GM18499 (cell line): ENCODE data around the gene S100A11.
A peak's percentile ranks its signal among the peaks of the same experiment; 100 is the strongest.
"Not testable (repeated sequence)": the region's sequence is repeated elsewhere in the genome, so short reads cannot be mapped to it uniquely, and the experiment has no call there.

Source experiments
- ATAC-seq: cut with Tn5 transposase; IDR thresholded peaks from one replicate; pipeline ENCODE4 v1.9.1; 2021; ENCODE audit warnings: moderate number of reproducible peaks; ENCODE audit not compliant: insufficient read depth, unreplicated experiment

The S100A11 gene

DNA sequence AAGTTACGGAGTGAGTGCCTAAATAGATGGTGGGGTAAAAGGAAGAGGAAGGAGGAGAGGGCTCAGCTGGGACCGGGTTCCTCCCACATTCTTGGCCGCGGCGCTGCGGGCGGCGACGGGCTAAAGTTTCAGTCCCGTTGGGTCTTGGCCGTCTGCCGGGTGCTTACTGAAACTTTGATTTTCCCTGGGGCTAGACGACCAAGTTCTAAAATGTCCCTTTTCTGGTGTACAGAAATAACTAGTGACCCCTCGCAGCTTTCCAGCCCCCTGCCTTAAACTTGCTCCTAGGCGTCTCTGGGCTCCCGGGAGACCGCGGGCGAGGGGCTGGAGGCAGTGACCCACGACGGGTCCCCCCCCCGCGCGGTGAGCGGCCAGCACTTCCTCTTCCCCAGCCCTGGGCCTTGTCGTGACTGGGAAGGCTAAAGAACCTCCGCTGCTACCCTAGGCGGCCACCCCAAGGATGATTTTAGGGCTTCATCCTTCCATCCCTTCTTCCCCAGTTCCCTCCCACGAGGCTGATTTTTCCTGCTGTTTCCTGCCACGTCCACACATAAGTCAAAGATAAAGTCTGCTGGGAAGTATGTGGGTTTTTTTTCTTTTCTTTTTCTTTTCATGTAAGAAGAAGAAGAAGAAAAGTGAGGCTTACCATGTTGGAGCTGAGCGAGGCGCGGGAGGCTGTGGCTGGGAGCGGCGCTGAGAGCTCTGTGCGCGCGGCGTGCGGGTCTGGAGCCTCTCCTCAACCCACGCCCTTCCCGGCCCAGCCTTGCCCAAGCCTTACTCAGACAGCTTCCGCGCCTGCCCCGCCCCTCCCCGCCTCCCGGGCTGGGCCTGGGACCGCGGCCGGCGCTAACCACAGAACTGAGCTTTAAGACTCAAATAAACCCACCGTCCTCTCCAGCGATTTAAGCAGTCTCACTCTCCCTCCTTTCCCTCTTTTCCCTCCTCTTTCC is at the start of gene S100A11:
Gene S100A11 (minus strand): TSS at position 738 of the 950 bp plus-strand sequence. CDS start 89 bp downstream, at position 649.
- ATAC-seq: no peak

GRCh38 chr1:152084853-152085252 is 48.0 kb upstream of the S100A11 start:
- no peak for ATAC-seq

DNA sequence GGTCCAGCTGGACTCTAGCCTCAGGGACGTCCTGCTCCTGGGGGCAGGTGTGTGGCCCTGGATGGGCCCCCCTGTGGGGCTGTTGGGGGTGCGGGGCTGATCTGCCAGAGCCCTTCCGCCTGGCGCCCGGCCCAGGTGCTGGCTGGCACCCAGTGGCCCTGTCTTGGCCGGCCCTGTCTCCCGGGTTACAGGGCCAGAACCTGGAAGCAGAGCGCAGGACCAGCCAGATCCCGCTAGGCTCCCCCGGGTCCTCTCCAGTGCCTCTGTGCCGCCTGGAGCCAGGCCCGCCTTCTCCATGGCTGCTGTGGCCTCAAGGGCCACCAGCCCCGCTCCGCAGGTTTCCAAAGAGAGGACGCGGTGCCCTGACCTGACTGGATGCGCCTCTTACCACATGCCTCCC is 44.2 kb upstream of the S100A11 start:
- not testable (repeated sequence) for ATAC-seq

DNA sequence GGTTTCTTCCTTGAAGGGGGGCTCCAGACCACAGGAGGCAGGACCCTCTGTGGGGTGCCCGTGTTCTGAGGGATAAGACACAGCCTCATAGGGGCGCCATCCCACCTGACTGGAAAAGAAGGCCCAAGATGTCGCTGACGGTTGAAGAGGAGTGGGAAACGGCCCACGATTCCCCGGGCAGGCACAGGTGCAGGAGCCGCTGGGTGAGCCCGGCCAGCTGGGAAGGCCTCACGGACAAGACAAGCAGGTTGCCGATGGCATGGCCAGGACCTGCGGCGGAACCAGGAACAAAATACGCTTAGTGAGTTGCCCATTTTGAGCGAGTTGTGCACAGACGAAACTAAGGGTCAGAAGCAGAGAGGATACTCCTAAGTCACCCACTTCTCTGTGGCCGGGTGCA is 43.7 kb upstream of the S100A11 start:
- ATAC-seq: not testable (repeated sequence)

DNA sequence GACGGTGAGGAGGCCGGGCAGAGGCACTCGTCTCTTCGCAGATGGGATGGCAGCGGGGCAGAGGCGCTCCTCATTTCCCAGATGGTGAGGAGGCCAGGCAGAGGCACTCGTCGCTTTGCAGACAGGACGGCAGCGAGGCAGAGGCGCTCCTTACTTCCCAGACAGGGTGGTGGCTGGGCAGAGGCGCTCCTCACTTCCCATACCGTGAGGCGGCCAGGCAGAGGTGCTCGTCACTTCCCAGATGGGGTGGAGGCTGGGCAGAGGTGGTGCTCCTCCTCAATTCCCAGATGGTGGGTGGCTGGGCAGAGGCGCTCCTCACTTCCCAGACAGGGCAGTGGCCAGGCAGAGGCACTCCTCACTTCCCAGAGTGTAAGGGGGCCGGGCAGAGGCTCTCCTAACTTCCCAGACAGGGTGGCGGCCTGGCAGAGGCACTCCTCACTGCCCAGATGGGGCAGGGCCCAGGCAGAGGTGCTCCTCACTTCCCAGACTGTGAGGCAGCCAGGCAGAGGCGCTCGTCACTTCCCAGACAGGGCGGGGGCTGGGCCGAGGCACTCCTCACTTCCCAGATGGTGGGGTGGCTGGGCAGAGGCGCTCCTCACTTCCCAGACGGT is 42.1 kb upstream of the S100A11 start:
- ATAC-seq: no peak

DNA sequence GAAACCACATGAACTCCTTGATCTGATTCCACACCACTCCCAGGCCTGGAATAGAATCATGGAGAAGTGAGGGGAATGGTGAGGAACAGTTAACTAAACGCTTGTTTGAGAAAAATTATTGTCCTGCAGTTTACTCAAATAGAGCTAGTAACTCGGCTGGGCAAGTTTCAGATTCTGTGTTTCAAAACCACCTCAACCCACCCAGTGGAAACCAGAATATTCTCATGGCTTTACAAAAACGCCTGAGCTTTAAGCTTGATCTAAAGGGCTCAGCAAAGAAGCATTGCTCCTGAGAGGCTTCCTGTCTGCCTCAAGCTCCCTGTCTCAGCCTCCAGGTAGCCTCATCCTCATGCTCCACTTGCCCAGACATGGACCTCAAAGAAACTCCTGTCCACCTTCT is 35.5 kb upstream of the S100A11 start:
- ATAC-seq: no peak

GRCh38 chr1:152071123-152071522 is 34.3 kb upstream of the S100A11 start:
- no peak for ATAC-seq

GRCh38 chr1:152067929-152068328 is 31.1 kb upstream of the S100A11 start:
- ATAC-seq: no peak

- ATAC-seq: no peak
Measured at GRCh38 chr1:152067150-152067549, 30.3 kb upstream of the S100A11 start.

DNA sequence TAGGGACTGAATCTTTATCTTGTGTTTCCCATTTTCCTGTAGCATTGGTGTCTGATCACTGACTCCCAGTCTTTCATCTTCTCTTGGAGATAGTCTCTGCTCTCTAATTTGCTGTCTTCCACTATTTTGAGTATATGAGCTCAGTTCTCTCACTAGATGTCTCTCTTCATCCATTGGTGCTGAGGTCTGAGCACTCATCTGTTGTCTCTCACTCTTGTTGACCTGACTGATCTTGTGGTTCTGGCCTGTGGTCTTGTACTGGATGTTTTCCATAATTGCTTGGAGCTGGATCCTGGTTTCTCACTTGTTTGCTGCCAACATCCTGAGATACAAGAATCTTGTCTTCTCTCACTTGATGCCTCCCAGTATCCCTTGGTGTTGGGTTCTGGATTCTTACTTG is 25.1 kb upstream of the S100A11 start:
- ATAC-seq: no peak

GRCh38 chr1:152053375-152053774 is 16.6 kb upstream of the S100A11 start:
- ATAC-seq: no peak

- ATAC-seq: no peak
Measured at GRCh38 chr1:152052606-152053005, 15.8 kb upstream of the S100A11 start.

DNA sequence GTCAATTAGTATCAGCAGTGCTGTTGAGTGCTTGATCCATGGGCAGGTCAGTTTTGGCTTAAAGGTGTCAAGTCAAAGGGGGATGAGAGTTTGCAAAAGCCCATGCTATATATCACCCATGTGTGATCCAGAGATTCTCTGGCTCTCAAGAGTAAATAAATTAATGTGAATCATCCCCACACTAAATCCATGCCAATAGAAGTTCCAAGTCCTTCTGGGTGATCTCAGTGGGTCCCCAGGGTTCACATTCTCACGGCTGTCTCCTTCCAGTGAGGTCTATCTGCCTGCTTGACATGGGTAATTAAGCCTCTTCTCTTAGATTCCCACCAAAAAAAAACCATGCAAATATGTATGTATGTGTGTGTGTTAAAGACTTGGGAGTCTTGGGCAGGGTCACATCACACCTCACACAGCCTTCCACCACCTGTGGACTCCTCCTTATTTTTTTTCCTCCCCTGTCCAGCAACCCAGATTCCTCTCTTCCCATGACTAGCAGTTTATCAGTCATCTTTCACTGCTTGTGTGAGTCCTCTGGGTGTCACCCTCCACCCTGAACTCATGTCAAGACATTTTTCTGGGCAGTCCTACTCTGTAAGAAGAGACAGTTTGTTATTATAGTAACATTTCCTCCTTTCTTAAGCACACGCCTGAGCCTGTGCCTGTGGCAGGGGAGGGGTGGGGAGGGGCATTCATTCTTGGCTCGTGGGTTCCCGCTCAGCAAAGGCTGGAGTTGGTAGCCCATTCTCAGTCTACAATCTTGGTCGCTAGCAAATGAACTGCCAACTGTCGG is 14.3 kb upstream of the S100A11 start:
- no peak for ATAC-seq

DNA sequence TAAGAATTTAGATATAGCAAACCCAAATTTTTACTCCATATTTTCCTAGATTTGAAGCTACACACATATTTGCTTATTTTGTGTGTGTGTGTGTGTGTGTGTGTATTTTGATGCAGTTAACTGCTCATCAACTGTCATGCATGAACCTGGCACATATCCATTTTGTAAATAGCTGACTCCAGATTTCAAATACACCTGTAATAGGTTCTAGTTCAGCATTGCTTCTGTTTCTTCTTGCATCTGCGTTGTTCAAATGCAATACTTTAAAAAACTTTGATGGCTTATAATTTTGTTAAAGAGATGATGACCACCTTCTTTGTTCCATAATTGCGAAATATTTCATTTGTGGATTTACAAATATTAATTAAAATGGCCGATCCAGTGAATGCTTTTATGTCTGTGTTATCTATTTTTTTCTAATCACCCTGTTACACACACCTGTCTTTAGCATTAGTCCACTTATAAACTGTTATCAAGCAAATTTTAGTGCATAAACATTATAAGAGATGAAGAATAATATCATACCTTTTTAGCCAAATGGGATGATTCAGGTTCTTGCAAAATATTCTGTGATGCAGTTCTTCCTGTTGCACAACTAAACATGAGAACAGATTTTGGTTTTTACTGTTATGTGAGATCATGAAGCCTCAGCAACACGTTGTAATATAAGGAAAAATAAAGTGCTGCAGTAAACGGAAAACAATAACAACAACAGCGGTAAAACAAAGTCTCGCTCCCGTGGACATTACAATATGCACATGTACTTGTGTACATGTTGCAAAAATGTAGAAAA is 12.7 kb upstream of the S100A11 start:
- no peak for ATAC-seq

- ATAC-seq: no peak
Measured at GRCh38 chr1:152048416-152049009, 11.7 kb upstream of the S100A11 start.

- ATAC-seq: peak; percentile 88
Measured at GRCh38 chr1:152047730-152048415, 11.1 kb upstream of the S100A11 start.

DNA sequence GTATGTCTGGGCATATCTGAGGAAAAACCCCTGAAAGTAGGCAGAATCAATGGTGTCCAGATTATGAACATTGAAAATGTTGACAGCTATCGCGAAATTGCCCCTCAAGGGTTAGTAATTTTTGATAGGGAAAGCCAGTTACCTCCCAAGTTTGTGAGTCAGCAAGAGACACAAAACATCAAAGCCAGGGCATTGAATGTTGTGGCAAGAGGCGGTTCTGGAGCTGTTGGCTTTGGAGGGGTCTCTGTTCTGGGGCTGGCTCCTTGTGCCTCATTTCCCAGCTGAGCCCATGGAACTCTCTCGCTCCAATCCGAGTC is 10.6 kb upstream of the S100A11 start:
- no peak for ATAC-seq

GRCh38 chr1:152044386-152044785 is 7.6 kb upstream of the S100A11 start:
- no peak for ATAC-seq

DNA sequence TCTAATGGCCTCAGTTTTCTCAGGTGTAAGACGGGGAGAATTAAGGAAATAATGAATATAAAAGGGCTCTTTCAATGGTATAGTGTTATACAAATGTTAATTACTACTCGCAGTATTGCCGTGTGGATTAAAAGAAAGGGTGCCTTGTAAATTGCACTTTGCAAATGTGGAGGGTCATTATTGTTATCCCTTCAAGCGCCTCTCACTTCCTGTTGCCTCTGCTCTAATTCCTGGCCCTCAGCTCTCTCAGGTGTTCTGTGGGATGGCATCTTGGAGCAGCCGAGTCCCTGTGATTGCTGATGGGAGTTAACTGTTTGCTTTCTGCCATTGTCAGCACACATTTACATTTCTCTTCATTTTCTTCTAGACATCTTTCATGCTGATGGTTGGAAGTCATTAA is 7.1 kb upstream of the S100A11 start:
- ATAC-seq: no peak
